Right lobe of liver (tissue), 6 donors: ENCODE data around the gene SEMA7A. TPM values are rescaled to one million over a fixed set of nuclear protein-coding genes. Genes with fewer than 3 reads are reported as not detected.

Experiments used
- ATAC-seq, 4 donors: fragments of 200-7000 bp; cut with Tn5 transposase; one replicate each; pipeline ENCODE4 v1.9.1; 2020; ENCODE audit warnings: mild to moderate bottlenecking in 4 of 4, moderate library complexity in 4 of 4
- DNase-seq, 3 donors: peaks; one replicate each; pipeline ENCODE4 v3.0.0-alpha.2; 2020
- H3K27ac ChIP-seq, 3 donors: fragments of 200-600 bp; one replicate each; pipeline ENCODE4 v1.8.0; 2022
- H3K27me3 ChIP-seq, 2 donors: fragments of 200-600 bp; one replicate each; pipeline ENCODE4 v1.8.0; 2022
- H3K36me3 ChIP-seq, 4 donors: fragments of 200-600 bp; sonication (generic) in 1 of 4; one replicate each; pipeline versions ENCODE4 v1.5.1 to v1.8.0; 2017 to 2022; ENCODE audit warnings: control low read depth in 1 of 4
- H3K4me1 ChIP-seq, 4 donors: fragments of 200-600 bp; sonication (generic) in 1 of 4; one replicate each; pipeline versions ENCODE4 v1.5.1 to v1.8.0; 2017 to 2022; ENCODE audit warnings: control low read depth in 1 of 4
- H3K4me3 ChIP-seq, 3 donors: fragments of 200-600 bp; one replicate each; pipeline ENCODE4 v1.8.0; 2022
- H3K9me3 ChIP-seq, 4 donors: fragments of 200-600 bp; sonication (generic) in 1 of 4; one replicate each; pipeline versions ENCODE4 v1.5.1 to v1.8.0; 2017 to 2022; ENCODE audit warnings: control low read depth in 1 of 4
- CTCF ChIP-seq, 4 donors: fragments of 200-600 bp in 3 of 4; fragments of 450-650 bp in 1 of 4; IDR thresholded peaks; one replicate each; pipeline versions ENCODE4 v1.5.1 to v1.8.0; 2016 to 2022; ENCODE audit warnings: antibody characterized with exemption in 4 of 4, mild to moderate bottlenecking in 2 of 4
- POLR2A ChIP-seq: fragments of 450-650 bp; IDR thresholded peaks from one replicate; pipeline ENCODE4 v1.6.1; 2017; ENCODE audit warnings: antibody characterized with exemption, mild to moderate bottlenecking
- WGBS: methylation state at CpG from one replicate; pipeline ENCODE4 v1.1.6; 2018; ENCODE audit warnings: low coverage, low lambda C conversion rate; ENCODE audit not compliant: insufficient coverage; ENCODE audit errors: missing lambda C conversion rate; 5-methylcytosine and 5-hydroxymethylcytosine counted together
- intact Hi-C, 2 donors: fragments of 100-400 bp; cut with DNase I; formaldehyde crosslinking; loops; one replicate each; pipeline versions ENCODE4 v1.11.2 to v1.14.1; 2022
- total RNA-seq, 6 experiments: library from RNA; depleted of rRNA in 2 of 6; stranded (reverse); fragments of >200 nt in 2 of 6; fragmentation: NEBNext Ultra II Directional in 3 of 6; extraction: Animal tissue kit (Norgen Biotek cat#: 25700) in 3 of 6; gene quantifications; one replicate each; pipeline versions ENCODE4 v1.1.0 to v1.2.4, GENCODE V29; 2016 to 2023
- donor health status: DM: no; HTN: yes; CAD: no.
- donor health status: DM: no; HTN: no; CAD: no.
- donor health status: DM: no; HTN: no; CAD: no.
- donor health status: DM: no; HTN: yes; CAD: no.
- donor health status: DM: no; HTN: yes; CAD: no.

SEMA7A gene
- total RNA-seq, 6 experiments from 2014 or later: 0.42 to 2.4 (median 1.1) TPM

GRCh38 chr15:74369084-74369745 lies 64.5 kb downstream of the SEMA7A start:
- H3K36me3 ChIP-seq: no peaks in the 10 kb centered on the region
- intact Hi-C loops: no loop called here
- H3K4me1 ChIP-seq: peaks cover 0 to 6% (median 0%) of the 10 kb centered on the region in 4 donors
- no peak for DNase-seq
- ATAC-seq: no peak
- no peaks in the 10 kb centered on the region for H3K9me3 ChIP-seq
- TF ChIP-seq CTCF (IDR thresholded peaks at IDR 0.05): no peak
- TF ChIP-seq POLR2A: no peak
- WGBS: 56% methylated on average over 6 of the region's 10 CpGs
- H3K27ac ChIP-seq: no peak overlapping the region
- H3K4me3 ChIP-seq: no peak overlapping the region
- H3K27me3 ChIP-seq: no peaks in the 10 kb centered on the region

- DNase-seq: no peak
These were observed 65.6 kb downstream of the SEMA7A start for GRCh38 chr15:74368121-74368520.

GRCh38 chr15:74367296-74367854 lies 66.4 kb downstream of the SEMA7A start, which contains the start of gene CYP11A1:
TSS of gene CYP11A1 (minus strand) at chr15:74367646. CDS start at chr15:74367585, 61 bp downstream.
- WGBS: 57% methylated on average over 1 of the region's 12 CpGs
- intact Hi-C loops: no loop called here
- Histone ChIP-seq H3K9me3 (no peaks in the 10 kb centered on the region), H3K36me3 (no peaks in the 10 kb centered on the region), H3K4me3 (no peak within 1 kb of the TSS), H3K27me3 (no peaks in the 10 kb centered on the region), H3K4me1 (no peaks in the 10 kb centered on the region), H3K27ac (no peak within 1 kb of the TSS)
- ATAC-seq (no peak), DNase-seq (peak in 1 of 3 donors; percentile 27)
- TF ChIP-seq POLR2A (no peak), CTCF (IDR thresholded peaks at IDR 0.05) (no peak)

More at GRCh38 chr15:74368121-74368520, 65.6 kb downstream of the SEMA7A start:
- Histone ChIP-seq H3K36me3 (no peaks in the 10 kb centered on the region), H3K27ac (no peak overlapping the region), H3K27me3 (no peaks in the 10 kb centered on the region), H3K9me3 (no peaks in the 10 kb centered on the region), H3K4me3 (no peak overlapping the region), H3K4me1 (no peaks in the 10 kb centered on the region)
- intact Hi-C loops: no loop called here
- TF ChIP-seq POLR2A: no peak
- TF ChIP-seq CTCF (IDR thresholded peaks at IDR 0.05): no peak
- 81% methylated on average over 3 of the region's 3 CpGs for WGBS
- no peak for ATAC-seq

- DNase-seq (peak in 2 of 3 donors; percentile 63 to 66), ATAC-seq (peak; percentile 82 to 91 (median 88))
- Histone ChIP-seq H3K27me3 (no peaks in the 10 kb centered on the region), H3K4me3 (peak overlapping the region; percentile 67 to 76 (median 70)), H3K36me3 (no peaks in the 10 kb centered on the region), H3K27ac (peak overlapping the region in 2 of 3 donors; percentile 24 to 43), H3K9me3 (no peaks in the 10 kb centered on the region), H3K4me1 (no peaks in the 10 kb centered on the region)
- TF ChIP-seq CTCF (IDR thresholded peaks at IDR 0.05): no peak
- peak; percentile 28 for TF ChIP-seq POLR2A
- intact Hi-C loops: no loop called here
- 3% methylated on average over 21 of the region's 75 CpGs for WGBS
These were observed 67.9 kb downstream of the SEMA7A start for GRCh38 chr15:74365598-74366445.
